Colonic mucosa (tissue), 4 donors: ENCODE data around the gene RBP3. TPM values are rescaled to one million over a fixed set of nuclear protein-coding genes. Genes with fewer than 3 reads are reported as not detected.

Experiments
- DNase-seq: peaks from one replicate; pipeline ENCODE4 v3.0.0-alpha.2; 2020
- H3K27ac ChIP-seq: fragments of 200-600 bp; one replicate; pipeline ENCODE4 v1.8.0; 2021
- H3K27me3 ChIP-seq: fragments of 200-600 bp; one replicate; pipeline ENCODE4 v1.8.0; 2021
- H3K36me3 ChIP-seq: fragments of 200-600 bp; one replicate; pipeline ENCODE4 v1.8.0; 2021
- H3K4me1 ChIP-seq: fragments of 200-600 bp; one replicate; pipeline ENCODE4 v1.8.0; 2021; ENCODE audit warnings: mild to moderate bottlenecking
- H3K4me3 ChIP-seq: fragments of 200-600 bp; one replicate; pipeline ENCODE4 v1.8.0; 2021
- H3K9ac ChIP-seq, 2 donors: one replicate each; pipeline ENCODE4 v1.7.0; 2013; ENCODE audit warnings: control low read depth in 2 of 2, low read depth in 2 of 2, low read length in 2 of 2
- H3K9me3 ChIP-seq: fragments of 200-600 bp; one replicate; pipeline ENCODE4 v1.8.0; 2021
- CTCF ChIP-seq: fragments of 200-600 bp; IDR thresholded peaks from one replicate; pipeline ENCODE4 v1.8.0; 2022; ENCODE audit warnings: antibody characterized with exemption, mild to moderate bottlenecking
- intact Hi-C: fragments of 100-400 bp; cut with DNase I; formaldehyde crosslinking; loops from one replicate; pipeline ENCODE4 v1.14.1; 2022
- total RNA-seq, 2 donors: library from RNA; stranded (reverse); fragmentation: NEBNext Ultra II Directional in 1 of 2; extraction: Animal tissue kit (Norgen Biotek cat#: 25700) in 1 of 2; gene quantifications; one replicate each; pipeline ENCODE4 v1.2.1, GENCODE V29; 2021
- donor health status: healthy.
- donor health status: DM: no; HTN: no; CAD: no.
- donor health status: DM: no; HTN: no; CAD: no.

The RBP3 gene
- total RNA-seq, 2 donors from 2014 or later: not detected

- no peaks in the 10 kb centered on the region for H3K36me3 ChIP-seq
- H3K9ac ChIP-seq: no peak overlapping the region
Measured at GRCh38 chr10:47364366-47364765, 16.2 kb downstream of the RBP3 start.

DNA sequence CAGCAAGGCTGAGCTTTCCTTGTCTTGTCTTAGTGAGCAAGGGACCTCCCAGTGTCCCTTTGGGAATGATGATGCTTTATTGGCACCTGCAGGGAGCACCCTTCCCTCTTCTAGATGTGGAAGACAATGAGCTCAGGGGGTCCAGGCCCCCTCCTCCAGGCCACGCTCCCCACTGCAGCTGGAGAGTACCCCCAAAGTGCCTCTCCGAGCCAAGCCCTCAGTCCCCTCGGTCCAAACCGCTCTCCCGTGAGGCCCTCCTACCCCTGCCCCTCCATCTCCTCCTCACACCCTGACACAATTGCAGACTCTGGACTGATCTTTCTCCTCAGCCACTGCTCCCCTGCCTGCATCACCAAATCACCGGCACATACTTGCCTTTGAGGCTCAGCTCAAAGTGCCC lies 16.7 kb downstream of the RBP3 start:
- intact Hi-C loops: no loop called here
- TF ChIP-seq CTCF: no peak
- Histone ChIP-seq H3K4me3 (no peak overlapping the region), H3K36me3 (no peaks in the 10 kb centered on the region), H3K27me3 (no peaks in the 10 kb centered on the region), H3K9ac (no peak overlapping the region), H3K4me1 (no peaks in the 10 kb centered on the region), H3K27ac (no peak overlapping the region), H3K9me3 (no peaks in the 10 kb centered on the region)
- DNase-seq: no peak

More at GRCh38 chr10:47364366-47364765, 16.2 kb downstream of the RBP3 start:
- Histone ChIP-seq H3K27ac (no peak overlapping the region), H3K4me1 (no peaks in the 10 kb centered on the region), H3K4me3 (no peak overlapping the region), H3K9me3 (no peaks in the 10 kb centered on the region), H3K27me3 (no peaks in the 10 kb centered on the region)
- no peak for TF ChIP-seq CTCF
- intact Hi-C loops: no loop called here
- no peak for DNase-seq

DNA sequence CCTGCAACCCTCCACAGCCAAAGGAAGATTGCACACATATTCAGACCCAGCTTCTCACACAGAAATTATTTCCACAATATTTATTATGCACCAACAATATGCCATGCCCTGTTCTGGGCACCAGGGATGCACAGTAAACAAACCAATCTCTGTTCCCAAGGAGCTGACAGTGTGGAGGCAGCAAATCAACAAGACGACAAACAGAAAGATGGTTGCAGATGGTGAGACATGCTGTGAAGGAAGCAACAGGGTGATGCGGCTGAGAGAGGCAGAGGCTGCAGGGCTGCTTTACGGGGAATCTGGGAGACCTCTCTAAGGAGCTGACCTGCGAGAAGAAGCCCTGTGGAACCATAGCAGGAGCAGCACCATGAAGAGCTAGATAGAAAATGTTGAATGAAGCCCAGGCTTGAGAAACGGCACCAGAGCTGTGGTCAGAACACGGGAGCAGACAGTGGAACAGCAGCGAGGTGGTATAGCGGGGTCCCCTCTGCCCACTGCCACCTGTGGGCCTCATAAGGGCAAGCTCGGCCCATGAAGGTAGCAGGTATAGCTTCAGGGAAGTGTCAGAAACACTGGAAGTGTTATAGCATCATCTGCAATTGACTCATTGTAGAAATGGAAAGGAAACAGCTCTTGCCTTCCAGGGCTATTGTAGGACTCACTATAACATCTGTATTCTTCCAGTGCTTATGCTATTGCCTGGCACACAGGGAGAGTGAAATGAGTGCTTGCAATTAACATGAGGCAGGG lies 17.4 kb downstream of the RBP3 start:
- no peak overlapping the region for H3K4me3 ChIP-seq
- intact Hi-C loops: no loop called here
- H3K9ac ChIP-seq: no peak overlapping the region
- no peaks in the 10 kb centered on the region for H3K36me3 ChIP-seq
- H3K27ac ChIP-seq: no peak overlapping the region
- TF ChIP-seq CTCF: no peak
- no peak for DNase-seq
- H3K4me1 ChIP-seq: no peaks in the 10 kb centered on the region
- no peaks in the 10 kb centered on the region for H3K9me3 ChIP-seq
- H3K27me3 ChIP-seq: no peaks in the 10 kb centered on the region

DNA sequence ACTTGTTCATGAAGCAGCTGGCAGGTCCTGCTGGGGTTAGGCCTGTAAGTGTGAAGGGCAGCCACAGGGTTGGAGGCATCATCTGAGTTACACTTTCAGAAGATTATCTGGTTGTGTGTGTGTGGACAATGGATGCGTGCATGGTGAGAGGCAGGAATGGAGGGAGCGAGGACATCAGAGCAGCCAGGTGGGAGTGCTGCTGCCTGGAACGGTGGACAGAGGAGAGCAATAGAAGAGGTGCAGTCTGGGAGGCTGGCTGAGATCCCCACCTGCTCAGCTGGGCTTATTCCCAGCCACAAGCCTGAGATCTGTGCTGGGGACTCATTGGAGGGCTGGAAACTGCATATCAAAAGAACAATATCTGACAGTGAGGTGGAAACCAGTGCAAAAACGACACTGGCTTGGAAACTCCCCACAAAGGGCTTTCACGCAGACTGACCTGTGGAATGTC lies 18.0 kb downstream of the RBP3 start:
- TF ChIP-seq CTCF: no peak
- Histone ChIP-seq H3K27ac (no peak overlapping the region), H3K36me3 (no peaks in the 10 kb centered on the region), H3K27me3 (no peaks in the 10 kb centered on the region), H3K4me3 (no peak overlapping the region), H3K9ac (no peak overlapping the region), H3K4me1 (no peaks in the 10 kb centered on the region), H3K9me3 (no peaks in the 10 kb centered on the region)
- DNase-seq: no peak
- intact Hi-C loops: no loop called here

DNA sequence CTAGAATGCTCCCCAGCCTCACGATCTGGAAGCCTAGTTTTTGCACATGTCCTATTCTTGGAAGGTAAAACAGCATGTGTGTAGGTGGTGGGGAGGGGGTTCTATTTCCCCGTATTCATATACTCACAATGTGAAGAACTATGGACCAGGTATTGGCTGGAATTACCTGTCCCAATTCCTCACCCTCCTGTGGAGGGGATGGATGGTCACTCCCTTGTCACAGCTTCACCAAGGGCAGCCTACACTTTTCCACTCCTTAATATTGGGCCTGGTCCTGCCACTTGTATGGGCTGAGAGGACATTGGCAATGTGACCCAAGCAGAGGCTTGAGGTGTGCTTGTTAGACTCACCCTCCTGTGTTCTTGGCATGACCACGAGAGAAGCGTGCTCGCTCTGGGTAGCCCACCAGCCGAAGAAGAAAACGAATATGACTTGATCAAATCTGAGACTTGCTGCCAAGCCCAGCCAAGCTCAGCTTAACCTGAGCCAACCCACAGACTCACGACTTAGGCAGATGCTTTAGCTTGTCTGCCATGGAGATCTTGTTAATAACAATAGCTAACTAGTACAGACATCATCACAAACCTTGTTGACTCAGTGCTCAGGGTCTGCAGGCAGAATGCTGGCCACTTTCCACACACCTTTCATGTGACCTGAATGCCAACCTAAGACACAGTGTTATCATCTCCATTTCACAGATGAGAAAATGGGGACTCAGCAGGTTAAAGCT lies 18.7 kb downstream of the RBP3 start:
- Histone ChIP-seq H3K9me3 (no peaks in the 10 kb centered on the region), H3K4me3 (no peak overlapping the region), H3K36me3 (no peaks in the 10 kb centered on the region), H3K27ac (no peak overlapping the region), H3K27me3 (no peaks in the 10 kb centered on the region), H3K9ac (no peak overlapping the region), H3K4me1 (no peaks in the 10 kb centered on the region)
- no peak for DNase-seq
- no peak for TF ChIP-seq CTCF
- intact Hi-C loops: no loop called here
